AG04450 (cell line): ENCODE data around the gene TTLL9. TPM values are rescaled to one million over a fixed set of nuclear protein-coding genes. Genes with fewer than 3 reads are reported as not detected.

ENCODE experiments used
- CTCF ChIA-PET: fragments of 300-600, 350-600 bp; formaldehyde crosslinking; extraction: SDS; loops from one replicate; lab custom pipeline; 2022; ENCODE audit warnings: antibody characterized with exemption, inconsistent platforms; lab: Charles Lee
- POLR2A ChIA-PET: fragments of 350-600 bp; formaldehyde crosslinking; extraction: SDS; loops from one replicate; lab custom pipeline; 2021; ENCODE audit warnings: antibody characterized with exemption, inconsistent platforms; lab: Yijun Ruan, JAX
- DNase-seq: peaks from one replicate; pipeline ENCODE4 v3.0.0-alpha.2; 2011; ENCODE audit warnings: low read depth, low spot score
- H3K27ac ChIP-seq: one replicate; pipeline ENCODE4 v1.5.1; 2012; ENCODE audit warnings: low read depth, low read length, control low read depth
- H3K27me3 ChIP-seq: one replicate; pipeline ENCODE4 v1.6.0; 2012; ENCODE audit warnings: low read length; ENCODE audit not compliant: control insufficient read depth, insufficient read depth
- H3K4me3 ChIP-seq: 2 replicates; pipeline ENCODE4 v1.5.1; 2011; ENCODE audit warnings: mild to moderate bottlenecking, low read depth, low read length, control low read depth
- H3K9me3 ChIP-seq: 2 replicates; pipeline ENCODE4 v1.5.1; 2012; ENCODE audit warnings: low read length; ENCODE audit not compliant: control insufficient read depth, insufficient read depth
- polyA plus RNA-seq: library from polyadenylated mRNA; depleted of rRNA; stranded (reverse); fragments of >200 nt; gene quantifications from 2 replicates; pipeline ENCODE4 v1.2.3, GENCODE V29; 2011
- TF ChIP-seq, protein P1 (sequence below): IDR thresholded peaks from 2 replicates; pipeline ENCODE4 v1.5.1; 2011; ENCODE audit warnings: low read depth, low read length, control low read depth, inconsistent platforms

TTLL9 gene
- polyA plus RNA-seq, 1 experiment = not detected

DNA sequence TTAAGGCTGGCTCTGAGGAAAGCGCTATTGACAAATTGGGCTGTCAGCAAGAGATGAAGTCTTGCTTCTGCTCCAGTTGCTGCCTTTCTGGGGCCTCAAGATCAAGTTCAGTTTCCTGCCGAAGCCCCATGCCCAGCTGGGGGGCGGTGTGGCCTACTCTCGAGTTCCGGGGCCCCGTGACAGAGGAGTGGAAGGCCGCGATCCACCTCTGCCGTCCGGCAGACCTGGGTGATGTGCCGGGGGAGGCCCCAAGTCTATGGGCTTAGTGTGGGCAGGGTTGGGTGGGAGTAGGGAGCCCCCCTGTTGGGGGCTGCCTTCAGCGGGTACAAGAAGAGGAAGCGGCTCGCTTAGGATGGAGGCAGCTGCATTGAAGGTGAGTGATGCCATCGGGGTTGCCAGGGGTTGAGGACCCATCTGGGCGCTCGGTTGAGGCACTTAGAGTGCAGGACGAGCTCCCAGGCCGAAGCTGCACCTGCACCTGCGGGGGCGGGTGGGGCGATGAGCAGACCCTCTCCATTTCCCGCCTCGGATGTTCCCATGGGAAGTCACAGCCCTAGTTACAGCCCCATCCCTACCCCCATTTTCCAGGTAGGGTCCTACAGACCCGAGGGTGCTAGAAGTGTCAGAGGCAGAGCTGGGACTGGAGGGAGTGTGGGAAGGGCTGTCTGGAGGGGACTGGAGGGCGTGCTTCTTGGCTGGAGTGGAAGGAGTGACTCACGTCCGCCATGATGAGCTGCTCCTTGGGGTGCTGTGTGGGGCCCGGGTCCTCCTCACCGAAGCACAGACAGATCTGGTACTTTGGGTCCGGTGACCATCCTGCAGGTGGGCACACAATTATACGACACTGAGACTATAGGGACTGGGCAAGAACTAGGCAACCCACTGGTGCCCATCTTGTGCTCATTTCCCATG is 22.1 kb upstream of the TTLL9 start:
- CTCF ChIA-PET = interaction anchor here (0.6 to 2.0 kb wide), 4 partner anchors 11 to 244 kb away, joined by 3 to 24 read pairs (median 11); no protein-coding TSS in a partner anchor

DNA sequence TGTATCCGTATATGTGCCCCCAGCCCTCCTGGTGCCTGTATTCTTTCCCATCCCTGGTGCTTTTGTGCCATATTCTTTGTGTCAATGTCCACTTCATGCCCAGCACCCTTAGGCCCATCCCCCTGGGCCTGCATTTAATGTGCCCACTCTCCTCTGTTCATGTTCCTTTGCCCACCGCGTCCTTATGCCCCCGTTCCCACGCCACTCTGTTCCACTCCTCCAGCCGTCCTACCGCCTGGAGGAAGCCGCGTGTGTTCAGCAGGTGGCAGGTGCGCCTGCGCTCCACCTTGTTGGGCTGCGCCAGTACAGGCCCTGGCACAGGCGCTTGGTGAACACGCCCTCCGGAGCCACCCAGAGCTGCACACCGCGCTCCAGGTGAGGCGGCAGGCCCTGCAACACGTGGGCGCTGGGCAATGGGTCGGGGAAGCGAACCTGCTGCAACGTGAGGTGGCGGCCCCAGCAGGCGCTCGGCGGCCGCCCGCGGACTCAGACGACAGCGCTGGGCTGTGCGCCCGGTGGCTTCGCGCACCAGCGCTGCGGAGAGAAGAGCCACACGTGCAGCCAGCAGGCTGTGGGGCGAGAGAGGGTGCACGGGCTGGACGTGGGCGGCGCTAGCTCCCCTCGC is 21.0 kb upstream of the TTLL9 start:
- Histone ChIP-seq H3K4me3 (no peak overlapping the region), H3K27me3 (peaks cover 45% of the 10 kb centered on the region), H3K9me3 (no peaks in the 10 kb centered on the region), H3K27ac (no peak overlapping the region)
- ChIA-PET CTCF (interaction anchor here (0.6 to 6.1 kb wide), 5 partner anchors 25 to 243 kb away, joined by 3 to 79 read pairs (median 20); partner anchors contain the start of gene PDRG1), POLR2A (no interaction called here)
- TF ChIP-seq, protein P1, sequence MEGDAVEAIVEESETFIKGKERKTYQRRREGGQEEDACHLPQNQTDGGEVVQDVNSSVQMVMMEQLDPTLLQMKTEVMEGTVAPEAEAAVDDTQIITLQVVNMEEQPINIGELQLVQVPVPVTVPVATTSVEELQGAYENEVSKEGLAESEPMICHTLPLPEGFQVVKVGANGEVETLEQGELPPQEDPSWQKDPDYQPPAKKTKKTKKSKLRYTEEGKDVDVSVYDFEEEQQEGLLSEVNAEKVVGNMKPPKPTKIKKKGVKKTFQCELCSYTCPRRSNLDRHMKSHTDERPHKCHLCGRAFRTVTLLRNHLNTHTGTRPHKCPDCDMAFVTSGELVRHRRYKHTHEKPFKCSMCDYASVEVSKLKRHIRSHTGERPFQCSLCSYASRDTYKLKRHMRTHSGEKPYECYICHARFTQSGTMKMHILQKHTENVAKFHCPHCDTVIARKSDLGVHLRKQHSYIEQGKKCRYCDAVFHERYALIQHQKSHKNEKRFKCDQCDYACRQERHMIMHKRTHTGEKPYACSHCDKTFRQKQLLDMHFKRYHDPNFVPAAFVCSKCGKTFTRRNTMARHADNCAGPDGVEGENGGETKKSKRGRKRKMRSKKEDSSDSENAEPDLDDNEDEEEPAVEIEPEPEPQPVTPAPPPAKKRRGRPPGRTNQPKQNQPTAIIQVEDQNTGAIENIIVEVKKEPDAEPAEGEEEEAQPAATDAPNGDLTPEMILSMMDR = no peak
- no peak for DNase-seq

More for the DNA sequence above, 22.1 kb upstream of the TTLL9 start:
- no peak for DNase-seq
- Histone ChIP-seq H3K9me3 (no peaks in the 10 kb centered on the region), H3K27me3 (peaks cover 44% of the 10 kb centered on the region), H3K4me3 (no peak overlapping the region), H3K27ac (no peak overlapping the region)
- TF ChIP-seq, protein P1 = no peak
- POLR2A ChIA-PET = no interaction called here

DNA sequence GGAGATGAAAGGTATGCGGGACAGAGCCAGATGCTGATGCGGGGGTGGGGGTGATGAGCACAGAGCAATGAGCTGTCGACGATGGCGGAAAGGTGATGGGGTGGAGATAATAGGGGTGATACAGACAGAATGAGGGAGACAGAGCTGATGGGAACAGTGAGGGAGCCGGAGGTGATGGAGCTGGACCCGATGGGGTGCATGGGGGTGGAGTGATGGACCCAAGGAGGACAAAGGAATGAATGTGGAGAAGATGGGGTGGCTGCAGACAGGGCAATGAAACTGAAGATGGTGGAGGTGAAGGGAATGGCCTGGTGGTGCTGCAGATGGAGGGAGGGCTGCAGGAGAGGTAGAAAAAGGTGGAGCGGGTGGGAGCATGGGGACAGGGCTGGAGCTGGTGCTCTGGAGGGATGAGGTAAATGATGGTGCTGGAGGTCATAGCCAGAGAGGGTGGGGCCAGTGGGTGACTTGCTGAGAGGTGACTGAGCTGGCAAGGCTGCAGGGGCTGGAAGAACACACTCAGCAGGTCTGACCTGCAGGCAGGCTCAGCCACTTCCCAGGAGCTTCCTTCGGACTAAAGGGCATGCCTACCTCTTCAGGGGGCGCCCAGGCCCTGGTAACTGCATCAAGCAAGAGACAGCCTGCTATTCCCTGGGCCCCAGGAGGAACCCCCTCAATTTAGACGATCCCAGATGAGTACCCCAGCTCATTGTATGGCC is 19.0 kb upstream of the TTLL9 start:
- Histone ChIP-seq H3K27me3 (peaks cover 57% of the 10 kb centered on the region), H3K27ac (no peak overlapping the region), H3K9me3 (no peaks in the 10 kb centered on the region), H3K4me3 (no peak overlapping the region)
- POLR2A ChIA-PET = no interaction called here
- TF ChIP-seq, protein P1 = no peak
- DNase-seq = no peak
- CTCF ChIA-PET = interaction anchor here (0.6 to 6.1 kb wide), 19 partner anchors 9 to 258 kb away, joined by 3 to 79 read pairs (median 5); partner anchors contain the start of genes PDRG1 and TM9SF4

DNA sequence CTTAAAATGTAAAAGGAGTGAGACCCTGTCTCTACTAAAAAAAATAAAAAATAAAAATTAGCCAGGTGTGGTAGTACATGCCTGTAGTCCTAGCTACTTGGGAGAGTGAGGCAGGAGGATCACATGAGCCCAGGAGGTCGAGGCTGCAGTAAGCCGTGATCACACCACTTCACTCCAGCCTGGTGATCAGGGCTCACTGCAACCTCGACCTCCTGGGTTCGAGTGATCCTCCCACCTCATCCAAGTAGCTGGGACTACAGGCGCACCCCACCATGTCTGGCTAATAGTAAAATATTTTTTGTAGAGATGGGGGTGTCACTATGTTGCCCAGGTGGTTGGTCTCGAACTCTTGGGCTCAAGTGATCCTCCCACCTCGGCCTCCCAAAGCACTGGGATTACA is 17.0 kb upstream of the TTLL9 start:
- CTCF ChIA-PET = interaction anchor here (0.6 to 6.1 kb wide), 51 partner anchors 10 to 798 kb away, joined by 3 to 79 read pairs (median 5); partner anchors contain the start of gene PDRG1
- H3K9me3 ChIP-seq = no peaks in the 10 kb centered on the region
- POLR2A ChIA-PET = no interaction called here
- no peak overlapping the region for H3K27ac ChIP-seq
- H3K27me3 ChIP-seq = peaks cover 55% of the 10 kb centered on the region
- TF ChIP-seq, protein P1 = no peak
- DNase-seq = no peak
- no peak overlapping the region for H3K4me3 ChIP-seq
